Gastrocnemius medialis (tissue), 4 donors: ENCODE measurements around the gene LAMB1. TPM values are rescaled to one million over a fixed set of nuclear protein-coding genes. Genes with fewer than 3 reads are reported as not detected.

Source experiments
- ATAC-seq, 2 donors: fragments of 150-250 bp; one replicate each; pipeline ENCODE4 v1.9.1; 2016
- DNase-seq, 2 donors: peaks; one replicate each; pipeline ENCODE4 v3.0.0-alpha.2; 2019
- H3K27ac ChIP-seq, 4 donors: fragments of 200-600 bp; sonication (generic); 1 replicate in 1 of 4; 2 replicates in 3 of 4; pipeline ENCODE4 v1.5.1; 2016 to 2018; ENCODE audit warnings: mild to moderate bottlenecking in 2 of 4, moderate library complexity in 1 of 4
- H3K27me3 ChIP-seq, 3 donors: fragments of 200-600 bp; sonication (generic) in 2 of 3; 1 replicate in 1 of 3; 2 replicates in 2 of 3; pipeline versions ENCODE4 v1.5.1 to v1.6.0; 2016 to 2019; ENCODE audit warnings: mild to moderate bottlenecking in 1 of 3, moderate library complexity in 1 of 3
- H3K36me3 ChIP-seq, 2 donors: fragments of 200-600 bp; sonication (generic) in 1 of 2; one replicate each; pipeline ENCODE4 v1.5.1; 2017 to 2018
- H3K4me1 ChIP-seq, 2 donors: fragments of 200-600 bp; sonication (generic) in 1 of 2; one replicate each; pipeline ENCODE4 v1.5.1; 2016 to 2017; ENCODE audit warnings: mild to moderate bottlenecking in 2 of 2
- H3K4me3 ChIP-seq, 4 donors: fragments of 200-600 bp; sonication (generic) in 3 of 4; 1 replicate in 1 of 4; 2 replicates in 3 of 4; pipeline ENCODE4 v1.5.1; 2016 to 2019; ENCODE audit warnings: mild to moderate bottlenecking in 2 of 4
- H3K9me3 ChIP-seq, 3 donors: fragments of 200-600 bp; sonication (generic) in 2 of 3; 1 replicate in 1 of 3; 2 replicates in 2 of 3; pipeline ENCODE4 v1.5.1; 2016 to 2019
- POLR2A ChIP-seq, 2 donors: fragments of 450-650 bp; IDR thresholded peaks; one replicate each; pipeline ENCODE4 v1.6.1; 2017; ENCODE audit warnings: antibody characterized with exemption in 2 of 2, mild to moderate bottlenecking in 2 of 2, moderate library complexity in 2 of 2
- in situ Hi-C, 4 donors: fragments of 200-750 bp; cut with MboI; loops; one replicate each; pipeline versions ENCODE4 v1.15.0 to v1.8.0; 2017; ENCODE audit warnings: low sequenced_read_pairs in 4 of 4
- intact Hi-C: fragments of 100-400 bp; cut with DNase I; formaldehyde crosslinking; loops from one replicate; pipeline ENCODE4 v1.15.1; 2023; ENCODE audit warnings: low total_unique reads
- total RNA-seq, 4 donors: library from RNA; depleted of rRNA; stranded (reverse); fragments of >200 nt; gene quantifications; one replicate each; pipeline versions ENCODE4 v1.1.0 to v1.2.3, GENCODE V29; 2016
- TF ChIP-seq, protein P1 (sequence below), 5 experiments: fragments of 450-650 bp in 3 of 5; fragments of 200-600 bp in 2 of 5; sonication (generic) in 2 of 5; IDR thresholded peaks in 4 of 5; conservative IDR thresholded peaks in 1 of 5; 1 replicate in 4 of 5; 2 replicates in 1 of 5; pipeline ENCODE4 v1.5.1; 2016 to 2019; ENCODE audit warnings: antibody characterized with exemption in 5 of 5, mild to moderate bottlenecking in 3 of 5, moderate library complexity in 3 of 5

Gene LAMB1
- total RNA-seq, 4 donors from 2014 or later, result 14.5 to 56.6 (median 29.8) TPM

DNA sequence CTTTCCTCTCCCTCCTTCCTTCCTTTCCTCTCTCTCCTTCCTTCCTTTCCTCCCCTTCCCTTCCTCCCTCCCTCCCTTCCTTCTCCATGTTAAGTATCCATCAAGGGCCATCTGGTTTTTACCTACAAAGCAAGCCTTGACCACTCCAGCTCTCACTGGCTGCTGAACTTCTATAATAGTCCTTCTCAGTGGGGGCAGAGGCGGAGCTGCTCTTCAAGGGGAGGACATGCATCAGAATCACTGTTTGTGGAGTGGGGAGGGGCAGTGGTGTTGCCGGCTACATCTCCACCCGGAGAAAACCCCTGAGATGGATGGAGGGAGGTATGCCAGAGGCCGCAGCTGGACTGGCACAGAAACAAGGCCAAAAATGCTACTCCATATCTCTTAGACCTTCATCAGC is 25.9 kb downstream of the LAMB1 start:
- peaks cover 0 to 7% of the 10 kb centered on the region in 2 donors for H3K4me1 ChIP-seq

DNA sequence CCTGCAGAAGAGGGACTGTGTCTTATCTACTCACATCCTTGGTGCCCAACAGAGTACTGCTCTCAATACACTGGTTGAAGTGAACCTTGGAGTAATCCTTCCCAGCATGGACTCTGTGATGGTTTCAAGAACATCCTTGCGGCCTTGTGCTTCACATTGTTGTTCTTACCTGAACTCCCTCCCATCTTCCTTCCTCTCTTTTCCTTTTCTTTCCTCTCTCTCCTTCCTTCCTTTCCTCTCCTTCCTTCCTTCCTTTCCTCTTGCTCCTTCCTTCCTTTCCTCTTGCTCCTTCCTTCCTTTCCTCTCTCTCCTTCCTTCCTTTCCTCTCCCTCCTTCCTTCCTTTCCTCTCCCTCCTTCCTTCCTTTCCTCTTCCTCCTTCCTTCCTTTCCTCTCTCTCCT is 26.3 kb downstream of the LAMB1 start:
- TF ChIP-seq POLR2A (IDR thresholded peaks at IDR 0.05), result no peak
- TF ChIP-seq, protein P1, sequence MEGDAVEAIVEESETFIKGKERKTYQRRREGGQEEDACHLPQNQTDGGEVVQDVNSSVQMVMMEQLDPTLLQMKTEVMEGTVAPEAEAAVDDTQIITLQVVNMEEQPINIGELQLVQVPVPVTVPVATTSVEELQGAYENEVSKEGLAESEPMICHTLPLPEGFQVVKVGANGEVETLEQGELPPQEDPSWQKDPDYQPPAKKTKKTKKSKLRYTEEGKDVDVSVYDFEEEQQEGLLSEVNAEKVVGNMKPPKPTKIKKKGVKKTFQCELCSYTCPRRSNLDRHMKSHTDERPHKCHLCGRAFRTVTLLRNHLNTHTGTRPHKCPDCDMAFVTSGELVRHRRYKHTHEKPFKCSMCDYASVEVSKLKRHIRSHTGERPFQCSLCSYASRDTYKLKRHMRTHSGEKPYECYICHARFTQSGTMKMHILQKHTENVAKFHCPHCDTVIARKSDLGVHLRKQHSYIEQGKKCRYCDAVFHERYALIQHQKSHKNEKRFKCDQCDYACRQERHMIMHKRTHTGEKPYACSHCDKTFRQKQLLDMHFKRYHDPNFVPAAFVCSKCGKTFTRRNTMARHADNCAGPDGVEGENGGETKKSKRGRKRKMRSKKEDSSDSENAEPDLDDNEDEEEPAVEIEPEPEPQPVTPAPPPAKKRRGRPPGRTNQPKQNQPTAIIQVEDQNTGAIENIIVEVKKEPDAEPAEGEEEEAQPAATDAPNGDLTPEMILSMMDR (IDR thresholded peaks at IDR 0.05 in 4 of 5, conservative IDR thresholded peaks at IDR 0.05 in 1 of 5), result no peak
- ATAC-seq (no peak), DNase-seq (no peak)
- no peaks in the 10 kb centered on the region for H3K27me3 ChIP-seq
- H3K4me1 ChIP-seq, result peaks cover 3 to 9% of the 10 kb centered on the region in 2 donors
- in situ Hi-C loops (no loop called here), intact Hi-C loops (loop anchor here (10.0 kb wide), 1 partner anchor 82 kb away; the partner anchor contains the start of gene DLD)
- H3K9me3 ChIP-seq, result no peaks in the 10 kb centered on the region
- H3K27ac ChIP-seq, result no peak overlapping the region
- no peaks in the 10 kb centered on the region for H3K36me3 ChIP-seq
- no peak overlapping the region for H3K4me3 ChIP-seq

More for the DNA sequence above, 25.9 kb downstream of the LAMB1 start:
- TF ChIP-seq POLR2A (IDR thresholded peaks at IDR 0.05), result no peak
- TF ChIP-seq, protein P1 (IDR thresholded peaks at IDR 0.05 in 4 of 5, conservative IDR thresholded peaks at IDR 0.05 in 1 of 5), result no peak
- intact Hi-C loops (loop anchor here (10.0 kb wide), 1 partner anchor 82 kb away; the partner anchor contains the start of gene DLD), in situ Hi-C loops (no loop called here)
- ATAC-seq (no peak), DNase-seq (no peak)
- Histone ChIP-seq H3K4me3 (no peak overlapping the region), H3K36me3 (no peaks in the 10 kb centered on the region), H3K27me3 (no peaks in the 10 kb centered on the region), H3K9me3 (no peaks in the 10 kb centered on the region), H3K27ac (no peak overlapping the region)

DNA sequence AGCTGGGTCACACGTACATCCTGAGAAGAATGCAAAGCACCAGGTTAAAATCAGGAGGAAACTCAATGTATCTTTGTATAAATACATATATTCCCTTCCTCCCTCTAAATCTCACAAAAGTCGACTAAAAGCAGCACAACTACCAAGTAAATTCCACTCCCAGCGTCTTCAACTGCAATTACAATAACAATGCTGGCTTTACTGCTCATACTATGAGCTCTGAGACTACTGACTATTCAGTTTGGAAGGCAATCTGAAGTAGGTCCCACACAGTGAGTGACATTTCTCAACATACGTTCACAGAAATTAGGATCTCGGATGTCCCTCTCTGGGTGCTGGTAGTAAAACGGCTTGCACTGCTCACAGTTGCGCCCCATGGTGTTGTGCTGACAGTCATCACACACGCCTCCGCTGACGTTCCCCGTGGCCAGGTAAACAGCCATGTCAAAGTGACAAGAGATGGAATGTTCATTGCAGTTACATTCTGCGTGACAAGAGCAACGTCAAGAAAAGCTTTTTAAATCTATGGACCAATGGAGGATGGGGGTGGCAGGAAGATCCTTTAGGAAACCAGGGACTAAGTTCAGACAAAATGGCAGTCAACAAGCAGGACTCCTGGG is 27.5 kb downstream of the LAMB1 start:
- H3K4me1 ChIP-seq, result peaks cover 11 to 18% of the 10 kb centered on the region in 2 donors
- no peaks in the 10 kb centered on the region for H3K36me3 ChIP-seq
- intact Hi-C loops, result loop anchor here (10.0 kb wide), 1 partner anchor 81 kb away; the partner anchor contains the start of gene DLD
- peak overlapping the region; percentile 6 to 59 (median 12) for H3K27ac ChIP-seq
- no peaks in the 10 kb centered on the region for H3K9me3 ChIP-seq
- TF ChIP-seq, protein P1 (IDR thresholded peaks at IDR 0.05 in 4 of 5, conservative IDR thresholded peaks at IDR 0.05 in 1 of 5), result no peak
- no peak for TF ChIP-seq POLR2A (IDR thresholded peaks at IDR 0.05)
- ATAC-seq (no peak), DNase-seq (no peak)
- no peak overlapping the region for H3K4me3 ChIP-seq
- no peaks in the 10 kb centered on the region for H3K27me3 ChIP-seq
- in situ Hi-C loops, result no loop called here

DNA sequence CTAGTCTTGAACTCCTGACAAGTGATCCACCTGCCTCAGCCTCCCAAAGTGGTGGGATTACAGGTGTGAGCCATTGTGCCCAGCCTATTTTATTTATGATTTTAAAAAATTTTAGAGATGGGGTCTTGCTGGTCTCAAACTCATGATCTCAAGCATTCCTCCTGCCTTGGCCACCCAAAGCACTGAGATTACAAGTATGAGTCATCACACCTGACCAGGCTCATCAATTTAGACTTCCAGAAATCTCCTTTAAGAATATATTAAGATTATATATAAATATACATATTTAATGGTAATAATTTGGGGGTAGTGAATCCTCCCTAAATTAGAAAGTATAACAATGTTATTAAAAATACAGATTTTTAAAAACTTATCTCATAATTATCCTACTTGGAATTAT is 29.1 kb downstream of the LAMB1 start:
- no peak for DNase-seq
- intact Hi-C loops, result loop anchor here (10.0 kb wide), 1 partner anchor 79 kb away; the partner anchor contains the start of gene DLD
- in situ Hi-C loops, result no loop called here
- ATAC-seq, result no peak
- H3K36me3 ChIP-seq, result no peaks in the 10 kb centered on the region
- H3K4me3 ChIP-seq, result no peak overlapping the region
- H3K27me3 ChIP-seq, result no peaks in the 10 kb centered on the region
- H3K4me1 ChIP-seq, result peaks cover 11 to 23% of the 10 kb centered on the region in 2 donors
- no peaks in the 10 kb centered on the region for H3K9me3 ChIP-seq
- peak overlapping the region; percentile 49 to 61 (median 54) for H3K27ac ChIP-seq
- TF ChIP-seq, protein P1 (IDR thresholded peaks at IDR 0.05 in 4 of 5, conservative IDR thresholded peaks at IDR 0.05 in 1 of 5), result no peak
- TF ChIP-seq POLR2A (IDR thresholded peaks at IDR 0.05), result no peak
